OCI-LY7 (cell line): ENCODE measurements around the gene PCDH9. TPM values are rescaled to one million over a fixed set of nuclear protein-coding genes. Genes with fewer than 3 reads are reported as not detected.

Experiments
- BruUV-seq: library from RNA; stranded (reverse); fragments of 400-500 nt; replicated peaks from 2 replicates; lab custom pipeline; 2021; lab: Mats Ljungman, UMichigan
- CTCF ChIA-PET: fragments of 300-600 bp; sonication (Branson Sonifier 250); formaldehyde crosslinking; loops from one replicate; lab custom pipeline; 2022; ENCODE audit warnings: antibody characterized with exemption; ENCODE audit not compliant: unreplicated experiment; lab: Charles Lee
- POLR2A ChIA-PET: fragments of 300-600 bp; sonication (Branson Sonifier 250); formaldehyde crosslinking; loops from one replicate; lab custom pipeline; 2022; ENCODE audit warnings: antibody characterized with exemption; lab: Charles Lee
- DNase-seq: peaks from one replicate; pipeline ENCODE4 v3.0.0-alpha.2; 2015; ENCODE audit warnings: low spot score
- H2AFZ ChIP-seq: fragments of 200-600 bp; sonication (generic), shearing (Covaris generic); 2 replicates; pipeline ENCODE4 v1.6.1; 2014; ENCODE audit warnings: mild to moderate bottlenecking, antibody characterized with exemption, low read length, moderate library complexity
- H3K27ac ChIP-seq: fragments of 200-600 bp; sonication (generic); 2 replicates; pipeline ENCODE4 v1.5.1; 2014; ENCODE audit warnings: mixed run types, low read depth, mild to moderate bottlenecking, moderate library complexity, low read length, inconsistent platforms; ENCODE audit not compliant: poor library complexity, severe bottlenecking
- H3K36me3 ChIP-seq: fragments of 200-600 bp; sonication (generic); 2 replicates; pipeline ENCODE4 v1.6.1; 2014; ENCODE audit warnings: mild to moderate bottlenecking, antibody characterized with exemption, low read length, moderate library complexity, mixed read lengths; ENCODE audit not compliant: insufficient read depth
- H3K4me1 ChIP-seq: fragments of 200-600 bp; sonication (generic); 2 replicates; pipeline ENCODE4 v1.5.1; 2014; ENCODE audit warnings: mild to moderate bottlenecking, low read length; ENCODE audit not compliant: insufficient read depth, poor library complexity, severe bottlenecking
- H3K4me2 ChIP-seq: fragments of 200-600 bp; sonication (generic); 2 replicates; pipeline ENCODE4 v1.6.1; 2014; ENCODE audit warnings: mild to moderate bottlenecking, low read length
- H3K4me3 ChIP-seq: fragments of 200-600 bp; sonication (generic); 2 replicates; pipeline ENCODE4 v1.5.1; 2014; ENCODE audit warnings: mild to moderate bottlenecking, low read depth, low read length; ENCODE audit not compliant: poor library complexity, severe bottlenecking
- H3K79me2 ChIP-seq: fragments of 200-600 bp; sonication (generic); 2 replicates; pipeline ENCODE4 v1.6.1; 2016; ENCODE audit warnings: low read depth, mild to moderate bottlenecking, low read length, moderate library complexity, mixed read lengths; ENCODE audit not compliant: insufficient read depth
- H3K9me2 ChIP-seq: fragments of 200-600 bp; sonication (generic); 2 replicates; pipeline ENCODE4 v1.6.1; 2016; ENCODE audit warnings: mild to moderate bottlenecking, low read length, mixed read lengths; ENCODE audit not compliant: insufficient read depth
- H3K9me3 ChIP-seq: fragments of 200-600 bp; sonication (generic); 2 replicates; pipeline ENCODE4 v1.6.1; 2014; ENCODE audit warnings: mild to moderate bottlenecking, mixed run types, low read length, mixed read lengths
- H4K20me1 ChIP-seq: fragments of 200-600 bp; sonication (generic); 2 replicates; pipeline ENCODE4 v1.6.1; 2014; ENCODE audit warnings: mild to moderate bottlenecking, antibody characterized with exemption, low read length, moderate library complexity, mixed read lengths; ENCODE audit not compliant: insufficient read depth
- CTCF ChIP-seq: fragments of 200-600 bp; sonication (generic); conservative IDR thresholded peaks from 2 replicates; pipeline ENCODE4 v1.5.1; 2014; ENCODE audit warnings: mild to moderate bottlenecking, antibody characterized with exemption, low read length, moderate library complexity, mixed read lengths
- EZH2phosphoT487 ChIP-seq: fragments of 200-600 bp; sonication (generic); IDR thresholded peaks from 2 replicates; pipeline ENCODE4 v1.6.1; 2018; ENCODE audit warnings: low read depth, borderline replicate concordance, mild to moderate bottlenecking, mixed run types, antibody characterized with exemption, low read length, moderate library complexity, mixed read lengths
- intact Hi-C: fragments of 100-400 bp; cut with micrococcal nuclease; formaldehyde crosslinking; loops from one replicate; pipeline ENCODE4 v1.10.0; 2022; ENCODE audit not compliant: unreplicated experiment
- total RNA-seq, 2 experiments: library from RNA; depleted of rRNA in 1 of 2; stranded (reverse); fragments of >200 nt in 1 of 2; shearing (Covaris generic) in 1 of 2; gene quantifications; 2 replicates each; pipeline ENCODE4 v1.2.3, GENCODE V29; 2014 to 2022

The PCDH9 gene
- total RNA-seq, 2 experiments from 2014 or later, result 20.1 to 26.0 TPM

- BruUV-seq, result no TSS peak
- intact Hi-C loops, result no loop called here
- H3K4me2 ChIP-seq, result no peak overlapping the region
- ChIA-PET CTCF (no interaction called here), POLR2A (interaction anchor here (0.6 to 3.7 kb wide), 12 partner anchors 9 to 65 kb away, joined by 3 to 26 read pairs (median 4); no protein-coding TSS in a partner anchor)
- H3K36me3 ChIP-seq, result no peaks in the 10 kb centered on the region
- no peaks in the 10 kb centered on the region for H4K20me1 ChIP-seq
- H3K9me3 ChIP-seq, result no peaks in the 10 kb centered on the region
- TF ChIP-seq CTCF (no peak), EZH2phosphoT487 (no peak)
- H3K79me2 ChIP-seq, result no peaks in the 10 kb centered on the region
- H3K4me1 ChIP-seq, result peaks cover 11% of the 10 kb centered on the region
- no peak overlapping the region for H3K4me3 ChIP-seq
- H2AFZ ChIP-seq, result no peak overlapping the region
- no peak overlapping the region for H3K27ac ChIP-seq
- no peaks in the 10 kb centered on the region for H3K9me2 ChIP-seq
- no peak for DNase-seq
Measured at GRCh38 chr13:66557357-66557756, 672.8 kb downstream of the PCDH9 start.

- Histone ChIP-seq H4K20me1 (no peaks in the 10 kb centered on the region), H3K9me2 (no peaks in the 10 kb centered on the region), H3K4me1 (peaks cover 11% of the 10 kb centered on the region), H3K36me3 (no peaks in the 10 kb centered on the region), H2AFZ (no peak overlapping the region), H3K27ac (no peak overlapping the region), H3K79me2 (no peaks in the 10 kb centered on the region), H3K9me3 (0 out of 2 replicates have a peak, but pooled peaks cover 4% of the 10 kb centered on the region), H3K4me2 (no peak overlapping the region), H3K4me3 (no peak overlapping the region)
- intact Hi-C loops, result no loop called here
- POLR2A ChIA-PET, result interaction anchor here (0.5 to 3.7 kb wide), 15 partner anchors 10 to 894 kb away, joined by 3 to 26 read pairs (median 4); no protein-coding TSS in a partner anchor
- no peak for DNase-seq
- no TSS peak for BruUV-seq
- CTCF ChIA-PET, result no interaction called here
- TF ChIP-seq EZH2phosphoT487, result no peak
- no peak for TF ChIP-seq CTCF
Measured at GRCh38 chr13:66556306-66556705, 673.8 kb downstream of the PCDH9 start.

GRCh38 chr13:66553391-66553790 lies 676.7 kb downstream of the PCDH9 start:
- Histone ChIP-seq H3K4me1 (peaks cover 5% of the 10 kb centered on the region), H2AFZ (no peak overlapping the region), H4K20me1 (no peaks in the 10 kb centered on the region), H3K27ac (no peak overlapping the region), H3K4me2 (no peak overlapping the region), H3K36me3 (no peaks in the 10 kb centered on the region), H3K9me3 (0 out of 2 replicates have a peak, but pooled peaks cover 4% of the 10 kb centered on the region), H3K4me3 (no peak overlapping the region), H3K79me2 (no peaks in the 10 kb centered on the region), H3K9me2 (no peaks in the 10 kb centered on the region)
- intact Hi-C loops, result no loop called here
- no peak for DNase-seq
- TF ChIP-seq CTCF (no peak), EZH2phosphoT487 (no peak)
- CTCF ChIA-PET, result no interaction called here
- POLR2A ChIA-PET, result interaction anchor here (1.1 kb wide), 1 partner anchor 18 kb away, joined by 3 read pairs; no protein-coding TSS in a partner anchor
- no TSS peak for BruUV-seq
